B cell (primary cell): ENCODE measurements around the gene ADH1C.

Experiments
- CTCF ChIP-seq: fragments of 200-600 bp; IDR thresholded peaks from one replicate; pipeline ENCODE4 v1.8.0; 2022; ENCODE audit warnings: antibody characterized with exemption, mild to moderate bottlenecking
- EZH2 ChIP-seq: IDR thresholded peaks from 2 replicates; pipeline ENCODE4 v1.6.1; 2012; ENCODE audit warnings: borderline replicate concordance, low read depth, mild to moderate bottlenecking, moderate library complexity, low read length; ENCODE audit not compliant: insufficient read depth, poor library complexity, severe bottlenecking

- TF ChIP-seq EZH2 (no peak), CTCF (no peak)
Measured at GRCh38 chr4:99300934-99301333, 51.6 kb downstream of the ADH1C start.
